NCI-H128 (cell line): Measurements from ENCODE around the gene TEAD1.

Experiments
- DNase-seq: peaks from one replicate; lab custom pipeline; 2025; ENCODE audit not compliant: unreplicated experiment; lab: John Stamatoyannopoulos, UW

TEAD1 gene

GRCh38 chr11:12685229-12685628 lies 11.0 kb downstream of the TEAD1 start:
- no peak for DNase-seq

- DNase-seq = no peak
Observed at GRCh38 chr11:12686246-12687060, 12.2 kb downstream of the TEAD1 start.

DNA sequence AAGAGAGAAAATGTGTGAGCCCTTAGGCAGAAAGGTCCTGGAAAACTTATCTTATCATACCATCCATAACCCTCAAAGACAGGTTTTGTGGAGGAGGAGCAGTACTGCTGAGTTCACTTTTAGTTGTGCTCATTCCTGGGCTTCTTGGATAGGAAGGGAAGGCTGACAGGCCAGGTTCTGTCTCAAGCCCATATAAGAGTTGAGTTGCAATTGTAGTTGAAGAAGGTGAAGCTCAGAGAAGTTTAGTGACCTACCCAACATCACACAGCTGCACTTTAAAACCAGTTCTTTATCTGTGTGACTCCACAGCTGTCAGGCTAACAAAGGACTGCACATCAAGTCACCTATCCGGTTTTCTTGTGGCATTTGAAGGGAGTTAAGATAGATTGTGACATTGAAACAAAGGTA lies 13.0 kb downstream of the TEAD1 start:
- DNase-seq = no peak

DNA sequence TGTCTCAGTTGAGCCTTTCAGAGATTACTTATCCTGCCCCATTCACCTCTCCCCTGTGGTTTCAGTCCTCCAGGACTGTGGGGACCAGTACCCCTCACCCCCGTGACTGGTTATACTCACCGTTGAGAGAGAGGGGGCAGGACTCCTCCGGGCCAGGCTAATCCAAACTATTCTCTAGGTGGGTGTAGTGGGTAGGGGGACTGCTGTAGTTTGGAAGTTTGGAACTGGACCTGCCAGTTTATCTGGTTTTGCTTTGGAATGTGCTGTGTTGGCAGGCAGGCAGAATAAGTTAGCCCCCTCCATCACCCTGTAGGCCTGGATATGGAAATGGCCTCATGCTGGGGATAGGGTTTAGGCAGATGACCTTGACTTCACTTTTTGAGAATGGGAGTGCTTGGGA lies 13.5 kb downstream of the TEAD1 start:
- DNase-seq = no peak

GRCh38 chr11:12689029-12689755 lies 15.0 kb downstream of the TEAD1 start:
- DNase-seq = no peak

GRCh38 chr11:12690663-12691062 lies 16.4 kb downstream of the TEAD1 start:
- no peak for DNase-seq

- no peak for DNase-seq
Observed at GRCh38 chr11:12691473-12691872, 17.3 kb downstream of the TEAD1 start.

- no peak for DNase-seq
Observed at GRCh38 chr11:12692229-12693075, 18.2 kb downstream of the TEAD1 start.

GRCh38 chr11:12693094-12693478 lies 18.9 kb downstream of the TEAD1 start:
- no peak for DNase-seq

DNA sequence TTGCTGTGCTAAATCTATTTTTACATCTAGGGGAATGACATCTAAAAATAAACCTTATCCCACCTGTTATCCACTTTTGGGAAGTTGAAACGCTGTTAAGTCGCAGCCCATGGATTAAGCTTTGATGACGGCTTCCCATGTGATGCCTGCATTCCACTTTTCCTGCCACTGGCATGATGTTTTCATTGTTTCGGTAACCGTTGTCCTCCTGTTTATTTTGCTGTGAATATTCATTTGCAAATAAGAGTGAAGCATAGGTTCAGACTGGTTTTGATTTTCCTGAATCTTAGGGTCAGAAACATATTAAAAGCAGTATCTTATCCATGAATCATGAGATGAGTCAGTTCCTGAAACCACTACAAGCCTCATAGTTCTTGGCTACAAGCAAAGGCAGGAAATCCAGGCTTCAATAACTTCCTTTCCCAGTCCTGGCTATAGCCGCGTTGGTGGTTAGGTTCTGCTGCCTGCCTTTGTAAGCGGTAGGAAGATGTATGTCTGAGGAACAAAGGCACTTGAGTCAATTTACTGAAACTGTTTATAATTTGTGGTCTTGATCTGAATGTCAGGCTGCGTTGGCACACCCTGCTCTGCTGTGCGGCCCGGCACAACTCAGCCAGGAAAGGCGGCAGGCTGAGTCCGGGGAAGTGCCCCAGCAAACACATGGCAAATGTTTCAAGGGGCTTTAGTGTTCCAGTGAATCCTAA lies 19.4 kb downstream of the TEAD1 start:
- DNase-seq = no peak

GRCh38 chr11:12694183-12694531 lies 19.9 kb downstream of the TEAD1 start:
- no peak for DNase-seq

DNA sequence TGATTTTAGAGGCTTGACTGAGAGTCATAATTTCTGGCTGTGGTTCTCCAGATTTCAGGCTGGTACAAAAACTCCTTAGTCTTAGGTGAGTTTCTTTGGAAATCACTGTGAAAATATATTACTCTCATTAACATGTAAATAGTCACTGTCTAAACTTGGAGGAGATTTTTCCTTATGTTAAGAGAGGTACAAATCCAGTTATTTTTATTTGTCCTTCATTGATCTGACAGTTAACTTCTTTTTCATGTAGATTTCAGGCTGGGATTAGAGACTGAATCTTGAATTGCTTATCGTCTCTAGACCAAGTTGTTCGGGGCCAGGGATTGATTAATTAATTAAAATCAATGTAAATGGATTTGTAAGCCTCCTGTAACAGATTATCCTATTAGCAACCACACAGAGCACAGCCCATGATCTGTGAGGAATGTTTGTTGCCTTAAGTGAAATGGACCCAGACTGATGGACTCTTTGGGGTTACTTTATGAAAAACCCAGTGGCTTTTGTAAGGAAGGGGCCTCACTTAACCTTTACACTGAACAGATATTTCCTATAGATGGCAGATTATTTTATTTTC lies 21.1 kb downstream of the TEAD1 start:
- DNase-seq = no peak

- no peak for DNase-seq
Observed at GRCh38 chr11:12695873-12696272, 21.7 kb downstream of the TEAD1 start.

DNA sequence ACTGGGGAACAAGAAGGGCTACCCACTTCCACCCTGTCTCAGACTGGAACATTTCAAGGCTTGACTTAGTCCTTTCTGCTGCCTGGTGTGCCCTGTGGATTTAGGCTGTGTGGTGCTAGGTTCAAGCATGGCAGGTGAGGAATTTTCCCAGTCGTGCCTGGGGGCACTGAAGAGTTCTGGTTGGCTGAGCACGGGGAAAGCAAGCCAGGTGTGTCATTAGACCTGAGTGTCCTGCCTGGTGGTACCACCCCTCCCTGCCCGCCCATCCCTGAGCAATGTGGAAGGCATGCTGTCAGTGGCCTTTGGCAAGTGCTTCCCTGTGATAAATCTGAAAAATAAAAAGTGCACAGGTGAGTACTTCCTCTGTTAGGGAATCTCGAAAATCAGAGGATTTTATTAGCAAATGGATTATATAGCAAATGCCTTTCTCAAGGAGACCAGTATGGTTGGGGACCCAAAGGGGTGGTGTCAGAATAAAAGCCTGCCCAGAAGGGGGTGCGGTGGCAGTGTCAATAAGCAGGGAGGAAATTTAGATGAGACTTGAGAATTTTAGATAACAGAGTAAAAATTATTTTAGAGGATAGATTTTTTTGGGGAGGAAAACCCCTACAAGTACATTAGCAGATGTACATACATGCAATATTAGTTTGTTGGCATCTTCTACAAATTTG lies 22.8 kb downstream of the TEAD1 start:
- DNase-seq = no peak

DNA sequence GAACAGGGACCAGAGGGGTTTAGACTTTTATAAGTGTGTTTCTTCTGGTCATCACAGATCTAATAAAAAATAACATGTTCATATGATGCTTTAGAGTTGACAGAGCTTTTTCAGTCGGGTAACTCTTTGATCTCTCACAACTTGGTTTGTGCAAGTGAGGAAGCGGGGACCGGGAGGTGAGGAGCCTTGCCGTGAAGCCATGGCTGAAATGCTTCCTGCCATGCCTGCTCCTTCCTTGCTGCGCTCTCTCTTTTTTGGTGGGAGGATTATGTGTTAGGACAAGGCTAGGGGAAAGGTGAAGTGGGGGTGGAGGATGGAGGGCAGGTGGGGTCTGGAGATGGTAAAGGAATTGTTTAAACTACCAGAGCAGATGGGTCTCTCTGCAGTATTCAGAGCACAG lies 23.8 kb downstream of the TEAD1 start:
- DNase-seq = no peak

- no peak for DNase-seq
Observed at GRCh38 chr11:12701811-12702592, 27.8 kb downstream of the TEAD1 start.

DNA sequence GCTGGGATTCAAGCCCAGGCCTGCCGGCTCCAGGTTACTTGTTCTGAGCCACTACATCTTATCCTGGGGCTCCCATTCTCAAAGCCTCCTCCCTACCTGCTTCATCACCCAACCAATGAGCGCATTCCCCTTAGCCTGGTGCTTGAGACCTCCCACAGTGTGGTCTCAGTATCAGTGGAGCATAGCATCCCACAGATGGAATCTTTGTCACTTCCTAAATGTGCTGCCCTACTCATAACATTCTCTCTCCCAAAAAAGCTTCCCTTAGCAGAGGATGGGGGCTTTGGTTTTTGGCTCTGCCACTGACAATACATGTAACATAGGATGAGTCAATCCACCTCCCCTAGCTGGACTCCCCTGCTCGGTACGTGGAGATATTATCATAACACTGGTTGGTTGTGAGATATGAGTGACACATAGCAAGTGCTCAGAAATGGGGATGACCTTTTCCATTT lies 28.8 kb downstream of the TEAD1 start:
- DNase-seq = no peak

DNA sequence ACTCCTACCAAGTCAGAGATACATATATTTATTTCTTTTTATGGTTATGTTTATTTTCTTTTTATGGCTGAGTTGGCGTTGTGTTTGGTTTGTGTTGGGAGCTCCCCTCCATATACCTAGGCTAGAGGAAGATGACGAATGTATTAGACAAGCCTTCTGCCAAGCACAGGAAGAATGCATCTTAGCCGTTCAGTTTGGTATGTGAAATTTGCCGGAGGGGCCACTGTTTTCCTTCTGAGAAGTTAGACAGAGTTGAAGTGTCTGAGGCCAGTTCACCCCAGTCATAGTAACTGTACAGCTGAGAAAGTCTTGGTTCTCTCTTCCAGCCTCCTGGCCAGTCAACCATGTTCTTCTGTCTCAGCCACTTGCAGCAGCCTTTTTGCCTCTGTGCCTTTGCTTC lies 29.8 kb downstream of the TEAD1 start:
- DNase-seq = no peak

GRCh38 chr11:12705874-12706273 lies 31.7 kb downstream of the TEAD1 start:
- no peak for DNase-seq
